Measurements from ENCODE around the gene CIDEB. TPM values are rescaled to one million over a fixed set of nuclear protein-coding genes. Genes with fewer than 3 reads are reported as not detected.
A peak's percentile ranks its signal among the peaks of the same experiment; 100 is the strongest.

The CIDEB gene
- total RNA-seq, 6 donors from 2014 or later = 9.4 to 14.8 (median 12.8) TPM

GRCh38 chr14:24343795-24344660 is 36.3 kb upstream of the CIDEB start:
- no peaks in the 10 kb centered on the region for H3K9me3 ChIP-seq
- no peaks in the 10 kb centered on the region for H3K27me3 ChIP-seq
- peaks cover 4 to 13% (median 8%) of the 10 kb centered on the region in 4 donors for H3K4me1 ChIP-seq
- no peak overlapping the region for H3K4me3 ChIP-seq
- WGBS, 2 donors = 79 to 82% methylated on average over 7 of the region's 7 CpGs
- DNase-seq (no peak), ATAC-seq (ENCODE audit: low FRiP score in 2 of 2) (no peak)
- H3K27ac ChIP-seq = no peak overlapping the region
- no peaks in the 10 kb centered on the region for H3K36me3 ChIP-seq
- TF ChIP-seq CTCF (IDR thresholded peaks at IDR 0.05) (no peak), POLR2AphosphoS5 (IDR thresholded peaks at IDR 0.05) (no peak), EP300 (IDR thresholded peaks at IDR 0.05) (no peak), POLR2A (IDR thresholded peaks at IDR 0.05) (no peak)

GRCh38 chr14:24342889-24343288 is 35.1 kb upstream of the CIDEB start:
- peaks cover 10 to 21% (median 16%) of the 10 kb centered on the region in 4 donors for H3K4me1 ChIP-seq
- no peak overlapping the region for H3K4me3 ChIP-seq
- no peaks in the 10 kb centered on the region for H3K27me3 ChIP-seq
- DNase-seq (no peak), ATAC-seq (ENCODE audit: low FRiP score in 2 of 2) (no peak)
- 85 to 96% methylated on average over 4 of the region's 4 CpGs for WGBS, 2 donors
- no peak for TF ChIP-seq EP300 (IDR thresholded peaks at IDR 0.05)
- TF ChIP-seq POLR2AphosphoS5 (IDR thresholded peaks at IDR 0.05) = no peak
- no peak for TF ChIP-seq POLR2A (IDR thresholded peaks at IDR 0.05)
- no peak for TF ChIP-seq CTCF (IDR thresholded peaks at IDR 0.05)
- no peaks in the 10 kb centered on the region for H3K9me3 ChIP-seq
- H3K27ac ChIP-seq = no peak overlapping the region
- H3K36me3 ChIP-seq = peaks cover 0 to 2% (median 0%) of the 10 kb centered on the region in 4 donors

GRCh38 chr14:24340606-24341005 is 32.8 kb upstream of the CIDEB start:
- no peak for DNase-seq
- no peak overlapping the region for H3K27ac ChIP-seq

GRCh38 chr14:24339284-24340151 is 31.7 kb upstream of the CIDEB start, which contains the start of gene RIPK3:
Gene RIPK3, minus strand, starts transcription at chr14:24339991. Its CDS starts 165 bp downstream, at chr14:24339826.
- 11 to 25% methylated on average over 13 to 51 of the region's 51 CpGs for WGBS, 2 donors
- no peaks in the 10 kb centered on the region for H3K9me3 ChIP-seq
- TF ChIP-seq CTCF (IDR thresholded peaks at IDR 0.05) = peak in 2 of 6 experiments; percentile 7 to 23
- TF ChIP-seq POLR2AphosphoS5 (IDR thresholded peaks at IDR 0.05) = peak; percentile 5 to 55
- no peak for TF ChIP-seq EP300 (IDR thresholded peaks at IDR 0.05)
- peak in 3 of 4 donors; percentile 8 to 74 (median 59) for TF ChIP-seq POLR2A (IDR thresholded peaks at IDR 0.05)
- ATAC-seq (ENCODE audit: low FRiP score in 2 of 2) (peak; percentile 83 to 84), DNase-seq (peak; percentile 88 to 89)
- H3K27ac ChIP-seq = peak within 1 kb of the TSS; percentile 71 to 83 (median 78)
- peak within 1 kb of the TSS; percentile 4 to 70 (median 54) for H3K4me3 ChIP-seq
- peaks cover 0 to 4% (median 0%) of the 10 kb centered on the region in 4 donors for H3K27me3 ChIP-seq
- peaks cover 0 to 11% (median 3%) of the 10 kb centered on the region in 4 donors for H3K36me3 ChIP-seq
- H3K4me1 ChIP-seq = peaks cover 26 to 47% (median 31%) of the 10 kb centered on the region in 4 donors

More at GRCh38 chr14:24340606-24341005, 32.8 kb upstream of the CIDEB start:
- TF ChIP-seq CTCF (IDR thresholded peaks at IDR 0.05) = no peak
- no peak for TF ChIP-seq POLR2A (IDR thresholded peaks at IDR 0.05)
- TF ChIP-seq EP300 (IDR thresholded peaks at IDR 0.05) = no peak
- no peak for TF ChIP-seq POLR2AphosphoS5 (IDR thresholded peaks at IDR 0.05)
- Histone ChIP-seq H3K4me3 (no peak overlapping the region), H3K9me3 (no peaks in the 10 kb centered on the region), H3K27me3 (no peaks in the 10 kb centered on the region), H3K36me3 (peaks cover 0 to 11% (median 3%) of the 10 kb centered on the region in 4 donors), H3K4me1 (peaks cover 20 to 36% (median 21%) of the 10 kb centered on the region in 4 donors)
- ATAC-seq (ENCODE audit: low FRiP score in 2 of 2) = no peak
- 60 to 100% methylated on average over 1 of the region's 1 CpG for WGBS, 2 donors
